Nephron progenitor cell (in vitro differentiated cells): ENCODE data around the gene CNFN.

Source experiments
- DNase-seq: peaks from one replicate; pipeline ENCODE4 v3.0.0; 2021
- H3K27ac Mint-ChIP-seq: 2 replicates; pipeline ENCODE4 v1.8.0; 2021; ENCODE audit warnings: mild to moderate bottlenecking, moderate library complexity, mixed read lengths
- H3K27me3 Mint-ChIP-seq: 2 replicates; pipeline ENCODE4 v1.8.0; 2021; ENCODE audit warnings: mild to moderate bottlenecking, low read depth, mixed read lengths; ENCODE audit not compliant: poor library complexity
- H3K36me3 Mint-ChIP-seq: 2 replicates; pipeline ENCODE4 v1.8.0; 2021; ENCODE audit warnings: low read depth, mixed read lengths
- H3K4me1 Mint-ChIP-seq: 2 replicates; pipeline ENCODE4 v1.8.0; 2021; ENCODE audit warnings: mixed read lengths
- H3K4me3 Mint-ChIP-seq: 2 replicates; pipeline ENCODE4 v1.8.0; 2021; ENCODE audit warnings: mild to moderate bottlenecking, moderate library complexity, mixed read lengths
- H3K9me3 Mint-ChIP-seq: 2 replicates; pipeline ENCODE4 v1.8.0; 2021; ENCODE audit warnings: mild to moderate bottlenecking, moderate library complexity, mixed read lengths
- TF ChIP-seq, protein P1 (sequence below): fragments of 200-600 bp; sonication (generic); IDR thresholded peaks from 2 replicates; pipeline ENCODE4 v1.5.0; 2021; ENCODE audit warnings: antibody characterized with exemption

CNFN gene

DNA sequence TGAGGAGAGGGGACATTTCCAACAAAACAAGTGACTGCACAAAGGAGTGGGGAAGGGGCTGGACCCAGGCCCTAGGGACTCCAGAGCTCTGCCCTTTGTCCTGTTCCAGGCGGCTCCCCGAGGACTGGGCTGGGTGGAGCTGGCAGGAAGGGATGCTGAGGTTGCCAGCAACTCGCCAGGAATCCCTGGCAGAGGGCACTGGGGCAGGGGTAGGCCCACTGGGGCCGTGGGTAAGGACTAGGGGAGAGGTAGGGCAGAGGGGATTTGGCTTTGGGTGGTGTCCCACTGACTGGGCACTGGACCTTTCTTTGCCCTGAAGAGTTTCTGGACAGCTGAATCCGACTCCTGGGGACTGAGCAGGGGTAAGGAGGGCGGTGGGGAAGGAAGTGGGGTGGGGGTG lies 29.2 kb upstream of the CNFN start:
- TF ChIP-seq, protein P1, sequence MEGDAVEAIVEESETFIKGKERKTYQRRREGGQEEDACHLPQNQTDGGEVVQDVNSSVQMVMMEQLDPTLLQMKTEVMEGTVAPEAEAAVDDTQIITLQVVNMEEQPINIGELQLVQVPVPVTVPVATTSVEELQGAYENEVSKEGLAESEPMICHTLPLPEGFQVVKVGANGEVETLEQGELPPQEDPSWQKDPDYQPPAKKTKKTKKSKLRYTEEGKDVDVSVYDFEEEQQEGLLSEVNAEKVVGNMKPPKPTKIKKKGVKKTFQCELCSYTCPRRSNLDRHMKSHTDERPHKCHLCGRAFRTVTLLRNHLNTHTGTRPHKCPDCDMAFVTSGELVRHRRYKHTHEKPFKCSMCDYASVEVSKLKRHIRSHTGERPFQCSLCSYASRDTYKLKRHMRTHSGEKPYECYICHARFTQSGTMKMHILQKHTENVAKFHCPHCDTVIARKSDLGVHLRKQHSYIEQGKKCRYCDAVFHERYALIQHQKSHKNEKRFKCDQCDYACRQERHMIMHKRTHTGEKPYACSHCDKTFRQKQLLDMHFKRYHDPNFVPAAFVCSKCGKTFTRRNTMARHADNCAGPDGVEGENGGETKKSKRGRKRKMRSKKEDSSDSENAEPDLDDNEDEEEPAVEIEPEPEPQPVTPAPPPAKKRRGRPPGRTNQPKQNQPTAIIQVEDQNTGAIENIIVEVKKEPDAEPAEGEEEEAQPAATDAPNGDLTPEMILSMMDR: no peak
- Mint-ChIP-seq H3K4me3 (no peak overlapping the region), H3K4me1 (peaks cover 36% of the 10 kb centered on the region), H3K27me3 (peaks cover 11% of the 10 kb centered on the region), H3K36me3 (peaks cover 34% of the 10 kb centered on the region), H3K27ac (no peak overlapping the region), H3K9me3 (peaks cover 2% of the 10 kb centered on the region)
- DNase-seq: no peak

DNA sequence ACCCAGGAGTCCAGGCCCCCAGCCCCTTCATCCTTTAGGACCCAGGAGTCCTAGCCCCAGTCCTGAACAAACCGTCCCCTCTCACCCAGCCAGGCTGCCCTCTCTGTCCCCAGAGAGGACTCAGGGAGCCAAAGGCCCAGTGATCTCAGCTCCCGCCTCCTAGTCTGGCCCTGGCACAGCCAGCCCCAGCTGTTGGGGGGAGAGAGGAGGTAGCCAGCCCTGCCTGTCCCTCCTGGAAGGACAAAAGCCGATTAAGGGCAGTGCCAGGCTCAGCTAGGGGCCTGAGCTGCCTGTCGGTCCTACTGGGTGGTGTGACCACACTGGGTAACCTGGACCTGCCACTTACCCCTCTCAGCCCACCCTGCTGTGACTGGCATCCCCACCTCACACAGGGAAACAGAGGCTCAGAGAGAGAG lies 22.6 kb upstream of the CNFN start:
- Mint-ChIP-seq H3K4me1 (peaks cover 31% of the 10 kb centered on the region), H3K9me3 (no peaks in the 10 kb centered on the region), H3K4me3 (no peak overlapping the region), H3K27me3 (peaks cover 2% of the 10 kb centered on the region), H3K27ac (peak overlapping the region; percentile 73), H3K36me3 (peaks cover 30% of the 10 kb centered on the region)
- no peak for DNase-seq
- TF ChIP-seq, protein P1: no peak

DNA sequence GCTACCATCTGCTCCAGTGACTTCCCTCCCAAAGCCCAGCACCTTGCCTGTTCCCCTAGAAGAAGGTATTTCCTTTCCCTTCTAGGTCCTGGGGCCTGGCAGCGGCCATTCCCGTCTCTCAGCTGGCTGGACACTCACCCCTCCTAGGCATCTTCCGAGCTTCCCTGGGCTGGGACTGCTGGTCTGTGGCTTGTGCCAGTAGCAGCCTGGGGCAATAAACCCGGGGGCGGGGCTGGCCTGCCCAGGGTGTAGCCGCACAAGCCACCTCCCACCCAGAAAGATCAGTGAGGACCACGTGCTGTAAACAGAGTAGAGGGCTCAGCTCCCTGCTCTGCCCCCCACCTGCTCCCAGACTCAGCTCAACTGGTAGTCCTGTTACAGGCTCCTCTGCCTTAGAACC lies 22.1 kb upstream of the CNFN start:
- DNase-seq: peak; percentile 65
- Mint-ChIP-seq H3K27ac (peak overlapping the region; percentile 73), H3K4me3 (no peak overlapping the region), H3K27me3 (peaks cover 2% of the 10 kb centered on the region), H3K9me3 (no peaks in the 10 kb centered on the region), H3K36me3 (peaks cover 30% of the 10 kb centered on the region), H3K4me1 (peaks cover 31% of the 10 kb centered on the region)
- TF ChIP-seq, protein P1: no peak

DNA sequence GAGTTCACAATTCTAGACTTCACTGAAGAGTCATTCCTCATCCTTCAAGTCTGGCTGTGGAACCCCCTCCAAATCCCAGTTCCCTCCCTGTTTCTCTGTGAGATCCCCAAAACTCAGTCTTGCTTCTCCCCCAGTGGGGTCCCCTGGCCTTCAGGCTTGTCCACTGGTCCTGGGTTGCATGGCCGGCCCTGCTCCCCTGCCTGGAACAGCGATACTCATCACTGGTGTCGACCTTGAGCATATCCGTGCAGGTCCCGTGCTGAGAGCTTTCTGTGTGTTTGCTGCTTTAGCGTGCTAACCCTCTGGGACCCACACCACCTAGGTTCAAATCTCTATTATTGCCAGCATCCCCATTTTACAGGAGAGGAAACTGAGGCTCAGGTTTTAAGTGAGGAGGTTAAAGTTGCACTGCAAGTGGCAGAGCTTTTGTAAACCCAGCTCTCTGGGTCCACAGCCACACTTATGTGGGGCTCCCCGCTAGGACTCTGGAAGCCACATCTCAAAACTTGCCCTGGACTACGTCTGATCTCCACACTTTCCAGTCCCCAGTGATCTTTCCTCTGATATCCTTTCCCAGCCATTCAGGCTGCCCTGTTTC lies 21.6 kb upstream of the CNFN start:
- TF ChIP-seq, protein P1: no peak
- no peak for DNase-seq
- no peaks in the 10 kb centered on the region for H3K9me3 Mint-ChIP-seq
- peaks cover 31% of the 10 kb centered on the region for H3K4me1 Mint-ChIP-seq
- no peak overlapping the region for H3K4me3 Mint-ChIP-seq
- peaks cover 2% of the 10 kb centered on the region for H3K27me3 Mint-ChIP-seq
- peaks cover 30% of the 10 kb centered on the region for H3K36me3 Mint-ChIP-seq
- peak overlapping the region; percentile 78 for H3K27ac Mint-ChIP-seq

GRCh38 chr19:42410371-42410770 lies 20.3 kb upstream of the CNFN start:
- Mint-ChIP-seq H3K27ac (no peak overlapping the region), H3K9me3 (no peaks in the 10 kb centered on the region), H3K36me3 (peaks cover 19% of the 10 kb centered on the region), H3K4me1 (peaks cover 31% of the 10 kb centered on the region), H3K27me3 (peaks cover 2% of the 10 kb centered on the region), H3K4me3 (no peak overlapping the region)
- no peak for DNase-seq
- TF ChIP-seq, protein P1: no peak

- H3K27me3 Mint-ChIP-seq: peaks cover 2% of the 10 kb centered on the region
- peaks cover 31% of the 10 kb centered on the region for H3K4me1 Mint-ChIP-seq
- no peak overlapping the region for H3K27ac Mint-ChIP-seq
- peaks cover 10% of the 10 kb centered on the region for H3K36me3 Mint-ChIP-seq
- TF ChIP-seq, protein P1: no peak
- DNase-seq: no peak
- no peaks in the 10 kb centered on the region for H3K9me3 Mint-ChIP-seq
- H3K4me3 Mint-ChIP-seq: no peak overlapping the region
These were observed 19.4 kb upstream of the CNFN start for GRCh38 chr19:42409477-42409876.
